ENCODE results near the gene ATP13A3. TPM values are rescaled to one million over a fixed set of nuclear protein-coding genes. Genes with fewer than 3 reads are reported as not detected.
"Not testable (repeated sequence)": the region's sequence is repeated elsewhere in the genome, so short reads cannot be mapped to it uniquely, and the experiment has no call there.

ATP13A3 gene
- polyA plus RNA-seq, 3 donors from 2014 or later: 5.2 to 8.5 (median 7.3) TPM

DNA sequence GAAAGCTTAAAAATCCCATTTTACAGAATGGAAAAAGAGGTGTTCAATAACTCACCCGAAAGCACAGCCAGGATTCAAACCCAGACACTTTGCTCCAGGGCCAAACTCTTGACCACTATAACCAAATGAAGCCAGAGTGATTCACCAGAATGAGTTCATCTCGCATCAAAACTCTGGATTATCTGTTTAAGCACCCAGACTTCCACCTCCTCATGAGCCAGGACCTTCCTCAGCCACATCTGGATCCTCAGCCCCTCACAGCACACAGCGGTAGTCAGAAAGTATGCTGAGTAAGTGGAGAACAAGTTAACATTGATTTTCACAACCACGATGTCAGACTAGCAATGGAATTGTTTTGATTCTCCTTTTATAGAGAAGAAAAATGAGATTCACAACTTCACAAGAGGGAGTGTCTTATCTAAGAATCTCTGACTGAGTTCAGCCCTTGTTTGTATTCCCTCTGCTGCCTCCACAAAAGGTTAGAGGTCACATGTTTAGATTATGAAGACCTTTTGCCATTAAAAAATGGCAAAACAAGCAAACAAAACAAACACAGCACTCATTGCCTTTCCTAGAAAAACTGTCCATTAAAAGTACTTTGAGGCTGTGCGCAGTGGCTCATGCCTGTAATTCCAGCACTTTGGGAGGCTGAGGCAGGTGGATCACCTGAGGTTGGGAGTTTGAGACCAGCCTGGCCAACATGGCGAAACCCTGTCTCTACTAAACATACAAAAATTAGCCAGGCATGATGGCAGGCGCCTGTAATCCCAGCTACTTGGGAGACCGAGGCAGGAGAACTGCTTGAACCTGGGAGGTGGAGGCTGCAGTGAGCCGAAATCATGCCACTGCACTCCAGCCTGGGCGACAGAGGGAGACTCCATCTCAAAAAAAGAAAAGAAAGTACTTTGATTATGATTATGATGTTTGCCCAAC, 7.5 kb upstream of the ATP13A3 start:
- not testable (repeated sequence) for H3K27me3 Mint-ChIP-seq (ENCODE audit: low read depth in 3 of 3); H3K27ac Mint-ChIP-seq; DNase-seq; H3K4me3 Mint-ChIP-seq; H3K9me3 Mint-ChIP-seq; H3K36me3 Mint-ChIP-seq
- H3K4me1 Mint-ChIP-seq: peaks cover 7 to 14% of the 10 kb centered on the region in 2 donors

- Mint-ChIP-seq H3K36me3 (no peaks in the 10 kb centered on the region), H3K9me3 (no peaks in the 10 kb centered on the region), H3K4me3 (no peak overlapping the region)
Measured at GRCh38 chr3:194492001-194492400, 5.2 kb upstream of the ATP13A3 start.

GRCh38 chr3:194489736-194490612, 3.2 kb upstream of the ATP13A3 start:
- H3K27ac Mint-ChIP-seq: no peak overlapping the region
- H3K36me3 Mint-ChIP-seq: no peaks in the 10 kb centered on the region
- H3K4me1 Mint-ChIP-seq: peaks cover 31 to 32% of the 10 kb centered on the region in 2 donors
- DNase-seq: no peak
- H3K9me3 Mint-ChIP-seq: no peaks in the 10 kb centered on the region
- H3K4me3 Mint-ChIP-seq: peak overlapping the region in 1 of 5 donors; percentile 18
- H3K27me3 Mint-ChIP-seq (ENCODE audit: low read depth in 3 of 3): peaks cover 2 to 20% (median 10%) of the 10 kb centered on the region in 3 donors

More at GRCh38 chr3:194492001-194492400, 5.2 kb upstream of the ATP13A3 start:
- peaks cover 2 to 11% (median 3%) of the 10 kb centered on the region in 3 donors for H3K27me3 Mint-ChIP-seq (ENCODE audit: low read depth in 3 of 3)
- peaks cover 19 to 20% of the 10 kb centered on the region in 2 donors for H3K4me1 Mint-ChIP-seq
- no peak overlapping the region for H3K27ac Mint-ChIP-seq
- no peak for DNase-seq

DNA sequence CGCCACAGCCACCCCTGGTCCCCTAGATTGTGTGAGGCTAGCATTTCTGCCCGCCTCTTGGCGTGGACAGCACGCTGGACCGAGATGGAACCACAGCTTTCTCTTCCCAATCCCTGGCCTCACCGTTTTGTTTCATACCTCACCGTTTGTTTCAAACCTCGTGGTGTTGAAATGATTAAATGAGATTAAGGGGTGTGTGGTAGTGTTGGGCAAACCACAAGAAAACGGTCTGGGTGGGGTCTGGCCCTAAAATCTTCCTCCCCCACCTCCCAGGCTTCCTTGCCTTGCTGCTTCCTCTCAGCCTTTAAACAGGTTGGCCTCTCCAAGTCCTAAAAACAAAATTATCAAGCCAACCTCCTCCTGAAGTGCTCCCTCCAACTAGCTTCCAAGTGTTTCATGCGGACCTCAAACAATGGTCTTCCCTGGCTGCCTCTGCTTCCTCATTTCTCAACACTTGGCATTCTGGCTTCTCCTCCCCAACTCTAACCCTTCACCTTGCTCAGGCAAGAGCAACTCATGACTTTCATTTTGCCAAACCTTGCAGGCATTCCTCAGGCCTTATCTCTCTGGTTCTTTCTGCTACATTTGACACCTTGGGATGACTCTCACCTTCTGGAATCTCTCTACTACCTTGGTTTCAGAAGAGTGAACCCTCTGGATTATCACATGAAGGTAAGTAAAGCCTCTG, 1.4 kb upstream of the ATP13A3 start:
- H3K4me3 Mint-ChIP-seq: peak overlapping the region; percentile 89 to 95 (median 91)
- H3K36me3 Mint-ChIP-seq: no peaks in the 10 kb centered on the region
- peaks cover 2 to 20% (median 10%) of the 10 kb centered on the region in 3 donors for H3K27me3 Mint-ChIP-seq (ENCODE audit: low read depth in 3 of 3)
- H3K4me1 Mint-ChIP-seq: peaks cover 36 to 40% of the 10 kb centered on the region in 2 donors
- DNase-seq: no peak
- H3K9me3 Mint-ChIP-seq: no peaks in the 10 kb centered on the region
- peak overlapping the region; percentile 29 to 90 (median 86) for H3K27ac Mint-ChIP-seq

DNA sequence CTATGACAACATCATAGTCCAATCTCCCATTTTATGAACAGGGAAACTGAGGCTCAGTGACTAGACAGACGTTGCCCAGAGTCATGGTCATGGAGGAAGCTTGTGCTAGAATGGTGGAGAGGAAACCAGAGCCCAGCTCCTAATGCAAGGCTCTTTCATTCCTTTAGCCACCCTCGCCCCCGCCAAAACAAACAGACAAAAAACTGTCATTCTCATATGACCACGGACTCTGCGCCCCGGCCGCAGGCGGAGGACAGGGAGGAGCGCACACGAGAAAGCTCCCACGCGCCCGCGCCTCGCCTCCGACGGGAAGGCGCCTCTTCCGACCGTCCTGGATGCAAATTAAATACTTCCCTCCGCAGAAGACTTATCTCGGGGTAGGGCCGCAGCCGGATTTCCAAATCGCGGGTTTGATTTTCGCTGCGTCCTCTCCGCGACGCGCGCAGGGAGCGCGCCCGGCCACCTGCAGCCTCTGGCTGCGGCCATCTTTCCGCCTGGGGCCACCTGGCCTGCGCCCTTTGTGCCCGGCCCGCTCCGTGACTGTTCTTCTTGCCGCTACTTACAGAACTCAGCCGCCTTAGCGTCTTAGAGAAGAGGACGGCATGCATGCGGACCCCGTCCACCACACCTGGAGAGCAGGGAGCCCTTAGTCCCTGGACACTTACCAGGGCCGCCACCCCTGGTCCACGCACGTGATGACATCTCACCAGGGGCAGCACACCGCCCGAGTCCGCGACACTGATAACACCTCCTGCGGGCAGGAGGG, 670 bp upstream of the ATP13A3 start:
- Mint-ChIP-seq H3K4me1 (peaks cover 36 to 40% of the 10 kb centered on the region in 2 donors), H3K4me3 (peak overlapping the region; percentile 89 to 95 (median 91)), H3K36me3 (peaks cover 0 to 2% (median 0%) of the 10 kb centered on the region in 3 donors), H3K9me3 (no peaks in the 10 kb centered on the region), H3K27ac (peak overlapping the region; percentile 52 to 90 (median 89)), H3K27me3 (ENCODE audit: low read depth in 3 of 3) (peaks cover 2 to 22% (median 10%) of the 10 kb centered on the region in 3 donors)
- DNase-seq: peak in 2 of 3 donors; percentile 45 to 58

GRCh38 chr3:194485881-194486539, 792 bp downstream of the ATP13A3 start:
- Mint-ChIP-seq H3K27ac (peak overlapping the region; percentile 87 to 97 (median 93)), H3K27me3 (ENCODE audit: low read depth in 3 of 3) (peaks cover 2 to 22% (median 10%) of the 10 kb centered on the region in 3 donors), H3K4me1 (peaks cover 37 to 46% of the 10 kb centered on the region in 2 donors), H3K36me3 (peaks cover 3 to 8% (median 4%) of the 10 kb centered on the region in 3 donors), H3K4me3 (peak overlapping the region; percentile 90 to 93 (median 91)), H3K9me3 (no peaks in the 10 kb centered on the region)
- DNase-seq: peak; percentile 65 to 70 (median 68)

DNA sequence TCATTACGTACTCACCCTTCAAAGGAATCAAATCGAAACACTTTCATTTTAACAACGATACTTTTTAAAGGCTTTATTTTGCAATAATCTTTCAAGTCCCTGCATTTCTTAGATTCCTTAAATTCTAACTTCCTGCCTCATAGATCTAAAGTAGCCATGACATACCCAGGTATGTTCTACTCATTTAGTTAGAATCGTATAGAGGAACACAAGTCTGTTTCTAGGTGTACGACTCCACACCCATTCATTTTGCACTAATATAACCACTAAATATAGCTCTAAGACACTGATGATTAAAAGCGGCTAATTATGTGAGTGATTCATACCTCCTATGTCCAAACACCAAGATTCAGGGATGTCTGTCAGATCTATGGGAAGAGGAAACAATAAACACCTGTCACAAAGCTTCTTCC, 1.3 kb downstream of the ATP13A3 start:
- H3K27me3 Mint-ChIP-seq (ENCODE audit: low read depth in 3 of 3): peaks cover 2 to 22% (median 10%) of the 10 kb centered on the region in 3 donors
- peak overlapping the region; percentile 87 to 97 (median 93) for H3K27ac Mint-ChIP-seq
- H3K36me3 Mint-ChIP-seq: peaks cover 3 to 8% (median 4%) of the 10 kb centered on the region in 3 donors
- H3K4me3 Mint-ChIP-seq: peak overlapping the region; percentile 90 to 93 (median 91)
- no peaks in the 10 kb centered on the region for H3K9me3 Mint-ChIP-seq
- peaks cover 37 to 46% of the 10 kb centered on the region in 2 donors for H3K4me1 Mint-ChIP-seq
- DNase-seq: peak in 1 of 3 donors; percentile 6

GRCh38 chr3:194484614-194485013, 2.2 kb downstream of the ATP13A3 start:
- no peaks in the 10 kb centered on the region for H3K9me3 Mint-ChIP-seq
- H3K27me3 Mint-ChIP-seq (ENCODE audit: low read depth in 3 of 3): peaks cover 2 to 20% (median 10%) of the 10 kb centered on the region in 3 donors
- H3K36me3 Mint-ChIP-seq: peaks cover 3 to 8% (median 4%) of the 10 kb centered on the region in 3 donors
- H3K27ac Mint-ChIP-seq: peak overlapping the region in 5 of 6 donors; percentile 28 to 91 (median 87)
- no peak for DNase-seq
- peak overlapping the region in 4 of 5 donors; percentile 0 to 92 (median 91) for H3K4me3 Mint-ChIP-seq
- peaks cover 37 to 46% of the 10 kb centered on the region in 2 donors for H3K4me1 Mint-ChIP-seq

DNA sequence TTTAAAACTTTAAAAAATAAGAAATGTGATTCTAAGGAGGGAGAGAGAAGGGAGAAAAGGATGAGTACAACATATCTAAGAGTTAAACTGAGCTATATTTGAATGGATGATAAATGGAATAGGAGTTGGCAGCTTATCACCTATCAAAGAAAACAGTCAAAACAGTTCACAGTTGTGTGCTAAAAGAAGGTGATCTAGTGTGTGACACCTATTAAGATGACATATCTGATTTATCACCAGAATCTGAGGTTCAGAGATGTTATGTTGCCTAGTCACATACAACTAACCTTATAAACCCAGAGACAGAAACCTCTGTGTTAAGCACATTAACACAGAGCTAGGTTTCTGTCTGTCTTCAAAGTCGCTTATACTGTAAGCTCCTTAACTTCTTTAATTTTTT, 3.0 kb downstream of the ATP13A3 start:
- Mint-ChIP-seq H3K27ac (no peak overlapping the region), H3K27me3 (ENCODE audit: low read depth in 3 of 3) (peaks cover 2 to 20% (median 10%) of the 10 kb centered on the region in 3 donors), H3K36me3 (peaks cover 3 to 8% (median 4%) of the 10 kb centered on the region in 3 donors), H3K4me3 (no peak overlapping the region), H3K9me3 (no peaks in the 10 kb centered on the region), H3K4me1 (peaks cover 35 to 45% of the 10 kb centered on the region in 2 donors)
- DNase-seq: no peak

DNA sequence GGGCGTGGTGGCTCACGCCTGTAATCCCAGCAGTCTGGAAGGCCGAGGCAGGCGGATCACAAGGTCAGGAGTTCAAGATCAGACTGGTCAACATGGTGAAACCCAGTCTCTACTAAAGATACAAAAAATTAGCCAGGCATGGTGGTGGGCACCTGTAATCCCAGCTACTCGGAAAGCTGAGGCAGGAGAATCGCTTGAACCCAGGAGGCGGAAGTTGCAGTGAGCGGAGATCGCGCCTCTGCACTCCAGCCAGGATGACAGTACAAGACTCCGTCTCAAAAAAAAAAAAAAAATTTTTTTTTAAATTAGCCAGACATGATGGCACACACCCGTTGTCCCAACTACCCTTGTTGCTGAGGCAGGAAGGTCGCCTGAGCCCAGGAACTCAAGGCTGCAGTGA, 4.0 kb downstream of the ATP13A3 start:
- H3K27ac Mint-ChIP-seq, H3K36me3 Mint-ChIP-seq, H3K4me3 Mint-ChIP-seq, H3K9me3 Mint-ChIP-seq, DNase-seq: not testable (repeated sequence)
- Mint-ChIP-seq H3K27me3 (ENCODE audit: low read depth in 3 of 3) (peaks cover 2 to 20% (median 10%) of the 10 kb centered on the region in 3 donors), H3K4me1 (peaks cover 25 to 35% of the 10 kb centered on the region in 2 donors)

DNA sequence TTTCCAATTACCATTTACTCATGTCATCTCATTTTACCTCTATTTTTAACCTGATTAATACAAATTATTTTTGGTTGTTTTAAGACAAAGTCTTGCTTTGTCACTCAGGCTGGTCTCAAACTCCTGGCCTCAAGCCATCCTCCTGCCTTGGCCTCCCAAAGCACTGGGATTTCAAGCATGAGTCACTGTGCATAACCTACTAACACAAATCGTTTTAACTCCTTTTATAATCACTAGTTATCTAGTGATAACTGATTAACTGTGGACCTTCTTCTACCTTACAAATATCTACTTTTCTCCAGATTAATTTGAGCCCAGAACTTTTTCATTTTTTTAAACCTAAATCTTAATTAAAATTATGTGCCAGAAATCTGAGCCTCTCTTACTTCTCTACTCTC, 4.6 kb downstream of the ATP13A3 start:
- peaks cover 3 to 8% (median 4%) of the 10 kb centered on the region in 3 donors for H3K36me3 Mint-ChIP-seq
- peaks cover 19 to 28% of the 10 kb centered on the region in 2 donors for H3K4me1 Mint-ChIP-seq
- DNase-seq: no peak
- H3K27me3 Mint-ChIP-seq (ENCODE audit: low read depth in 3 of 3): peaks cover under 1 to 13% (median 9%) of the 10 kb centered on the region in 3 donors
- H3K27ac Mint-ChIP-seq: peak overlapping the region in 1 of 6 donors; percentile 41
- H3K9me3 Mint-ChIP-seq: no peaks in the 10 kb centered on the region
- no peak overlapping the region for H3K4me3 Mint-ChIP-seq

Data from immature natural killer cell (primary cell).